Neutrophil (primary cell): ENCODE data around the gene PLIN4.
A peak's percentile ranks its signal among the peaks of the same experiment; 100 is the strongest.

Experiments
- H3K27ac ChIP-seq: fragments of 200-600 bp; sonication (generic); 2 replicates; pipeline ENCODE4 v1.5.1; 2016; ENCODE audit warnings: mild to moderate bottlenecking, moderate library complexity
- H3K27me3 ChIP-seq: fragments of 200-600 bp; sonication (generic); 2 replicates; pipeline ENCODE4 v1.6.0; 2016; ENCODE audit warnings: mild to moderate bottlenecking
- H3K36me3 ChIP-seq: fragments of 200-600 bp; sonication (generic); 2 replicates; pipeline ENCODE4 v1.5.1; 2017
- H3K4me1 ChIP-seq, 2 experiments: fragments of 200-600 bp in 1 of 2; sonication (generic) in 1 of 2; 1 replicate in 1 of 2; 2 replicates in 1 of 2; pipeline versions ENCODE4 v1.5.1 to v1.6.1; 2013 to 2016; ENCODE audit warnings: low read depth in 1 of 2, low read length in 1 of 2, mild to moderate bottlenecking in 1 of 2, moderate library complexity in 1 of 2; ENCODE audit not compliant: control insufficient read depth in 1 of 2, insufficient read depth in 1 of 2
- H3K4me3 ChIP-seq, 2 experiments: fragments of 200-600 bp in 1 of 2; sonication (generic) in 1 of 2; 1 replicate in 1 of 2; 2 replicates in 1 of 2; pipeline ENCODE4 v1.5.1; 2013 to 2016; ENCODE audit warnings: low read depth in 1 of 2, low read length in 1 of 2, mild to moderate bottlenecking in 1 of 2, moderate library complexity in 1 of 2
- H3K9me3 ChIP-seq: fragments of 200-600 bp; sonication (generic); 2 replicates; pipeline ENCODE4 v1.5.1; 2016
- TF ChIP-seq, protein P1 (sequence below): fragments of 200-600 bp; sonication (generic); IDR thresholded peaks from 2 replicates; pipeline ENCODE4 v1.5.1; 2016; ENCODE audit warnings: antibody characterized with exemption

The PLIN4 gene

DNA sequence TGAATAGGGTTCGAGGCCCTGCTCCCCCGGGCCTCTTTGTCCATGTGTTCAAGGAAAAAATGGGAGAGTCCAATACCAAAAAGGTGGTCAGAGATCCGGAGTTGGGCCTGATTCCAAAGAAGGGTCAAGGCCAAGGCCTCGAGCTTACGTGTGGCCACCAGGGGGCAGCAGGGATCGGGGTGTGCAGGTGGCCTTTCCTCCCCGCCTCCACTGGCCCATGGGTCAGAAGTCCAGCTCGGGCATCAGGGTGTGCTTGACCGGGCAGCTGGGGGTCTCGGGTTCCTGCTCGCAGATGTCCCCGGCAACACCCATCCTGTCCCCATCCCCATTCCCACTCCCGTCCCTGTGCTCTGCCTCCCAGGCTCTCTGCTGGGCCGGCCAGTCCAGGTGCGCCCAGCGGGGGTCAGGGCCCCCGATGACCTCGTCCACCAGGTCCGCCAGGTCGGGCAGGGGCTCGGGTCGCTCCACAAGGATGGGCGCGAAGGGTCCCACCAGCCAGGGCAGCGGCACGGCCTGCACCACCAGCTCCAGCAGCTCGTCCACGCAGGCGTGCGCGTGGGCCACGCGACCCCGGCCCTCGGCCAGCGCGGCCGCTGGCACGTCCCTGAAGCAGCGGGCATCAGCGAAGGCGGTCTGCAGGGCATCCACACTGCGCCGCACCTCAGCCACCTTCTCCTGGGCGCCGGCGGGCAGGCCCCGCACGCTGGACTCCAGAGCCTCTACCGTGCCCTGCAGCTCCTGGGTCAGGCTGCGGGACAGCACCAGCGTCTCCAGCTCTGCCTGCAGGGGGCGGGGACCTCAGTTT, 5.2 kb upstream of the PLIN4 start:
- TF ChIP-seq, protein P1, sequence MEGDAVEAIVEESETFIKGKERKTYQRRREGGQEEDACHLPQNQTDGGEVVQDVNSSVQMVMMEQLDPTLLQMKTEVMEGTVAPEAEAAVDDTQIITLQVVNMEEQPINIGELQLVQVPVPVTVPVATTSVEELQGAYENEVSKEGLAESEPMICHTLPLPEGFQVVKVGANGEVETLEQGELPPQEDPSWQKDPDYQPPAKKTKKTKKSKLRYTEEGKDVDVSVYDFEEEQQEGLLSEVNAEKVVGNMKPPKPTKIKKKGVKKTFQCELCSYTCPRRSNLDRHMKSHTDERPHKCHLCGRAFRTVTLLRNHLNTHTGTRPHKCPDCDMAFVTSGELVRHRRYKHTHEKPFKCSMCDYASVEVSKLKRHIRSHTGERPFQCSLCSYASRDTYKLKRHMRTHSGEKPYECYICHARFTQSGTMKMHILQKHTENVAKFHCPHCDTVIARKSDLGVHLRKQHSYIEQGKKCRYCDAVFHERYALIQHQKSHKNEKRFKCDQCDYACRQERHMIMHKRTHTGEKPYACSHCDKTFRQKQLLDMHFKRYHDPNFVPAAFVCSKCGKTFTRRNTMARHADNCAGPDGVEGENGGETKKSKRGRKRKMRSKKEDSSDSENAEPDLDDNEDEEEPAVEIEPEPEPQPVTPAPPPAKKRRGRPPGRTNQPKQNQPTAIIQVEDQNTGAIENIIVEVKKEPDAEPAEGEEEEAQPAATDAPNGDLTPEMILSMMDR = peak; percentile 71
- H3K4me3 ChIP-seq = no peak overlapping the region
- H3K9me3 ChIP-seq = no peaks in the 10 kb centered on the region
- no peak overlapping the region for H3K27ac ChIP-seq
- peaks cover 52% of the 10 kb centered on the region for H3K36me3 ChIP-seq
- H3K4me1 ChIP-seq = peaks cover 8 to 22% of the 10 kb centered on the region in 2 experiments
- H3K27me3 ChIP-seq = no peaks in the 10 kb centered on the region

DNA sequence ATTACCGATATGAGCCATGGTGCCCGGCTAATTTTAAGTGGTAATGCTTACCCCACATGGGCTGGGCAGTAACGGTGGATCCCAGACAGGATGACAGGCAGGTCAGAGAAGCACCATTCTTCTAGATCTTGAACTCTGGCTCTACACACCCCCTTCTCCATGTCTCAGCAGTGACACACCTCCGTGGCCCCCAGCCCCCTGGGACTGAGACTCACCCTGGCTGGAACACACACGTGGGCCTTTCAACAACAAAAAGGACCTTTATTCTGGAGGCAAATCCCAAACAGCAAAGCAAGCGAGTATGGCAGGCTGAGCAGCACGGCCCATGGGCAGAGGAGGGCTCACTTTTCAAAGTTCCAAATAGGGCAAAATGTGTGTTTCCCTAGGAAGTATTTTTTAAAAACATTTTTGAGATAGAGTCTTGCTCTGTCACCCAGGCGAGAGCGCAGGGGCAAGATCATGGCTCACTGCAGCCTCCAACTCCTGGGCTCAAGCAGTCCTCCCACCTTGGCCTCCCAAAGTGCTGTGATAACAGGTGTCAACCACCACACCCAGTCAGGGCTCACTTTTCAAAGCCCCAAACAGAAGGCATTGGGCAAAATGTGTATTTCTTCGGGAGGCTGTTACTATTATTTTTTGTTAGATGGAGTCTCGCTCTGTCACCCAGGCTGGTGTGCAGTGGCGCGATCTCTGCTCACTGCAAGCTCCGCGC, 4.2 kb upstream of the PLIN4 start:
- TF ChIP-seq, protein P1 = no peak
- no peak overlapping the region for H3K4me3 ChIP-seq

DNA sequence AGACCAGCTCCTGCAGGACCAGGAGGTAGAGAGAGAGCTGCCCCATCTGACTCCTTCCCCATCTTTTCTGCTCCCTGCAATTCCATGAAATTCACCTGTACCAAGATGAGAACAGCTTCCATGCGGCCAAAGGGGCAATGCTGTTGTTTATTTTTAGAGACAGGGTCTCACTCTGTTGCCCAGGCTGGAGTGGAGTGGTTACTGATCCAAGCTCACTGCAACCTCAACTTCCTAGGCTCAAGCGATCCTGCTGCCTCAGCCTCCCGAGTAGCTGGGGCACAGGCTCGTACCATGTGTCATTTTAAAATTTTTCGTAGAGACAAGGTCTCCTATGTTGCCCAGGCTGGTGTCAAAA, 3.6 kb upstream of the PLIN4 start:
- Histone ChIP-seq H3K9me3 (no peaks in the 10 kb centered on the region), H3K4me1 (peaks cover 14 to 28% of the 10 kb centered on the region in 2 experiments)
- TF ChIP-seq, protein P1 = no peak

More for the DNA sequence above, 4.2 kb upstream of the PLIN4 start:
- H3K27ac ChIP-seq = no peak overlapping the region
- no peaks in the 10 kb centered on the region for H3K9me3 ChIP-seq
- H3K36me3 ChIP-seq = peaks cover 52% of the 10 kb centered on the region
- peaks cover 14 to 28% of the 10 kb centered on the region in 2 experiments for H3K4me1 ChIP-seq
- H3K27me3 ChIP-seq = no peaks in the 10 kb centered on the region

DNA sequence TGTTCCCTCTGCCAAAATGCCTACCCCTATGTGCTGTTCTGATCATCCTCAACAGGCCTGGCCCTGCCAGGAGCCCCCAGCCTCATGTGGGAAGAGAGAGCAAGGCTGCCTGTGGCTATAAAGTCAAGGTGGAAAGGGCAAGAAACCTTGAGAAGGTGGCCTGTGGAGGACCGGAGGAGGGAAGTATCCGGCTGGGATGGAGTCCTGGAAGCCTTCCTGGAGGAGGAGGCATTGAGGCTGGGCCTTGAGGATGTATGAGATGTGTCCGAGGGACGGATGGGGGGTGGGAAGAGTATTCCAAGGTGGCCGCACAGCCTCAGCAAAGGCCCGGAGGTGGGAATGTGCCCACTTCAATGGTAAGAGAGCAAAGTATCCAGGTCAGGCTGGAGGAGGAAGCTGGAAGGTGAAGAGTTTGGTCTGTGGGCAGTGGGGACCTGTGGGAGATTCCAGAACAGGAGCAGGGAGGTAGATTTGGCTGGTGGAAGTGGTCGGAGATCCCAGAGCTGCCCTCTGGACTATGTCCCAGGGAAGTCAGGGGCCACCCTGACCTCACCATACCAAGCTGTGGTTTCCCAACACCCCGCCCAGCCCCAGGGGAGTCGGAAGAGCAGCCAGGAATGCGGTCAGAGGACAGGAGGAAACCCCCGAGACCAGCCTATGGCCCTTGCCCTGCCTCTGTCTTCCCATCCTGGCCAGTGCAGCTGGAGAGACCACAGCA, 3.0 kb upstream of the PLIN4 start:
- Histone ChIP-seq H3K4me3 (no peak overlapping the region), H3K36me3 (peaks cover 59% of the 10 kb centered on the region), H3K4me1 (peaks cover 14 to 28% of the 10 kb centered on the region in 2 experiments), H3K27me3 (no peaks in the 10 kb centered on the region), H3K9me3 (no peaks in the 10 kb centered on the region), H3K27ac (no peak overlapping the region)
- TF ChIP-seq, protein P1 = no peak

More for the DNA sequence above, 3.6 kb upstream of the PLIN4 start:
- Histone ChIP-seq H3K4me3 (no peak overlapping the region), H3K27me3 (no peaks in the 10 kb centered on the region), H3K27ac (no peak overlapping the region), H3K36me3 (peaks cover 58% of the 10 kb centered on the region)

DNA sequence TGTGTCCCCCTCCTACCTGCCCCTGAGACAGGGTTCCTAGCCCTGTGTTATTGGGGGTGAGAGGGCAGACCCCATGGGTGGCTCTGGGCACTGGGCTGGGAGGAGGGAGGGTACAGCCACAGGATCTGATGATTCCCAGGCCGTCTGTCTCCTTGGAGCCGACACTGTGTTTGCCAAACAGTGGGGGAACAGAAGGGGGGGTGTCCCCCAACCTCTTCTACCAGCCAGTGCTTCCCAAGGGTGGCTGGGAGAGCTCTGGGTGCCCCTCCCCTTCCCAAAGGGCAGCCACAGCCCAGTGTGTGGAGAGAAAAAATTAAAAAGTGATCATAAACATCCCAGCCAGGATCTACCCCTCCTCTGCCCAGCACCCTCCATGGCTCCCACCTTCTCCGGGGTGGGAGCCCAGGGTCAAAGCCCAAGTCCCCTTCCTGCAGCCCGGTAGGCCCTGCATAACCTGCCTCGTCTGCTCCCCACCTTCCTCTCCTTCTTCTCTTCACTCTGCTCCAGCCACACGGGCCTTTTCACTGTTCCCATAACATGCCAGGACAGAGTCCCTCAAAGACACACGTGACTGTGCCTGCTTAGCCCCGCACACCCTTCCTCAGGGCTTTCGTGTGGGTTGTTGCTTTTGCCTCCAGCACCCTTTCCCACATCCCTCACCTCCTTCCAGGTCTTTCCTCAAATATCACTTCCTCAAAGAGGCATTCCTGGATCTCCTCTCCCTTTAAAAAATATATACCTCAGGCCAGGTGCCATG, 1.4 kb upstream of the PLIN4 start:
- Histone ChIP-seq H3K4me1 (peaks cover 14 to 18% of the 10 kb centered on the region in 2 experiments), H3K9me3 (no peaks in the 10 kb centered on the region), H3K36me3 (peaks cover 51% of the 10 kb centered on the region), H3K27ac (no peak overlapping the region), H3K4me3 (no peak overlapping the region), H3K27me3 (no peaks in the 10 kb centered on the region)
- TF ChIP-seq, protein P1 = no peak
